ENCODE data around the gene DGAT2. TPM values are rescaled to one million over a fixed set of nuclear protein-coding genes. Genes with fewer than 3 reads are reported as not detected.

DGAT2 gene
- total RNA-seq, 1 donor from 2014 or later = 20.3 TPM

GRCh38 chr11:75795276-75796090 is 26.9 kb downstream of the DGAT2 start:
- peak; percentile 8 for ATAC-seq
- intact Hi-C loops (cut with DNase I) = no loop called here
- DNase-seq (ENCODE audit: low spot score) = no peak

DNA sequence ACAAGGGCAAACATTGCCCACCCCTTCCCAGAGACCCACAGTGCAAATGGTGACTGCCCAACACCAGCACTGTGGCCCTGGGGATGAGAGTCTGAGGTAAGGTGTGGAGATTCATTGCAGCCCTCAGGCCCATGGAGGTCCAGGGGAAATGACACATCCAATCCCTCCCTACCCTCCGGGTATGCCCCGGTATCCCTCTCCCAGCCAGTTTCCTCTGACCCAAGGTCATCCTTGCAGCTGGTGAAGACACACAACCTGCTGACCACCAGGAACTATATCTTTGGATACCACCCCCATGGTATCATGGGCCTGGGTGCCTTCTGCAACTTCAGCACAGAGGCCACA is 27.5 kb downstream of the DGAT2 start:
- DNase-seq (ENCODE audit: low spot score) = no peak
- intact Hi-C loops (cut with DNase I) = no loop called here
- ATAC-seq = no peak

DNA sequence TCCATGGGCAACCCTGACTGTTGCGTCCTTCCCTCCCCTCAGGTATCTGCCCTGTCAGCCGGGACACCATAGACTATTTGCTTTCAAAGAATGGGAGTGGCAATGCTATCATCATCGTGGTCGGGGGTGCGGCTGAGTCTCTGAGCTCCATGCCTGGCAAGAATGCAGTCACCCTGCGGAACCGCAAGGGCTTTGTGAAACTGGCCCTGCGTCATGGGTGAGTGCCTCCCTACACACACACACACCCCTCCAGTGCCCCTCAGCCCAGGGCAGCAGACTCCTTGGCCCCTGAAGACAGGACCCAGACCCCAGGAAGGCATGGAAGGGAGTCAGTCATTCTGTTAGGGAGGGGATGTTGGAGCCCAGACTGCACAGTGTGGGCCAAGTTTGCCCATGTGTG is 28.5 kb downstream of the DGAT2 start:
- no peak for ATAC-seq
- DNase-seq (ENCODE audit: low spot score) = no peak
- intact Hi-C loops (cut with DNase I) = no loop called here

- ATAC-seq (no peak), DNase-seq (ENCODE audit: low spot score) (no peak)
- intact Hi-C loops (cut with DNase I) = no loop called here
Observed at GRCh38 chr11:75797792-75798191, 29.2 kb downstream of the DGAT2 start.

DNA sequence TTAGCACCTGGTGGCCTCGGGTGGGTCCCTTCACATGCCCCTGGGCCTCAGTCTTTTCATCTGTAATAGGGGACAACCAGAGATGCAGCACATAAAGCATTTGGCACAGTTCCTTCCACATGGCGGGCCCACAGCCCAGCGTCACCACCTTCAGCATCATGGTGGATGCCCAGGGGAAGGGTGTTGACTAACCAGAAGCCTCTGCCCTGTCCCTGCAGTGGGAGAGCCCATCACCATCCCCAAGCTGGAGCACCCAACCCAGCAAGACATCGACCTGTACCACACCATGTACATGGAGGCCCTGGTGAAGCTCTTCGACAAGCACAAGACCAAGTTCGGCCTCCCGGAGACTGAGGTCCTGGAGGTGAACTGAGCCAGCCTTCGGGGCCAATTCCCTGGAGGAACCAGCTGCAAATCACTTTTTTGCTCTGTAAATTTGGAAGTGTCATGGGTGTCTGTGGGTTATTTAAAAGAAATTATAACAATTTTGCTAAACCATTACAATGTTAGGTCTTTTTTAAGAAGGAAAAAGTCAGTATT is 31.6 kb downstream of the DGAT2 start:
- no peak for ATAC-seq
- DNase-seq (ENCODE audit: low spot score) = no peak
- intact Hi-C loops (cut with DNase I) = loop anchor here (10.0 kb wide), 1 partner anchor 65 kb away; no protein-coding TSS in a partner anchor

GRCh38 chr11:75800728-75801361 is 32.3 kb downstream of the DGAT2 start:
- intact Hi-C loops (cut with DNase I) = loop anchor here (10.0 kb wide), 1 partner anchor 64 kb away; no protein-coding TSS in a partner anchor
- no peak for DNase-seq (ENCODE audit: low spot score)
- ATAC-seq = peak; percentile 31

GRCh38 chr11:75801362-75802020 is 32.9 kb downstream of the DGAT2 start:
- ATAC-seq (peak; percentile 49), DNase-seq (ENCODE audit: low spot score) (no peak)
- intact Hi-C loops (cut with DNase I) = loop anchor here (10.0 kb wide), 1 partner anchor 63 kb away; no protein-coding TSS in a partner anchor

DNA sequence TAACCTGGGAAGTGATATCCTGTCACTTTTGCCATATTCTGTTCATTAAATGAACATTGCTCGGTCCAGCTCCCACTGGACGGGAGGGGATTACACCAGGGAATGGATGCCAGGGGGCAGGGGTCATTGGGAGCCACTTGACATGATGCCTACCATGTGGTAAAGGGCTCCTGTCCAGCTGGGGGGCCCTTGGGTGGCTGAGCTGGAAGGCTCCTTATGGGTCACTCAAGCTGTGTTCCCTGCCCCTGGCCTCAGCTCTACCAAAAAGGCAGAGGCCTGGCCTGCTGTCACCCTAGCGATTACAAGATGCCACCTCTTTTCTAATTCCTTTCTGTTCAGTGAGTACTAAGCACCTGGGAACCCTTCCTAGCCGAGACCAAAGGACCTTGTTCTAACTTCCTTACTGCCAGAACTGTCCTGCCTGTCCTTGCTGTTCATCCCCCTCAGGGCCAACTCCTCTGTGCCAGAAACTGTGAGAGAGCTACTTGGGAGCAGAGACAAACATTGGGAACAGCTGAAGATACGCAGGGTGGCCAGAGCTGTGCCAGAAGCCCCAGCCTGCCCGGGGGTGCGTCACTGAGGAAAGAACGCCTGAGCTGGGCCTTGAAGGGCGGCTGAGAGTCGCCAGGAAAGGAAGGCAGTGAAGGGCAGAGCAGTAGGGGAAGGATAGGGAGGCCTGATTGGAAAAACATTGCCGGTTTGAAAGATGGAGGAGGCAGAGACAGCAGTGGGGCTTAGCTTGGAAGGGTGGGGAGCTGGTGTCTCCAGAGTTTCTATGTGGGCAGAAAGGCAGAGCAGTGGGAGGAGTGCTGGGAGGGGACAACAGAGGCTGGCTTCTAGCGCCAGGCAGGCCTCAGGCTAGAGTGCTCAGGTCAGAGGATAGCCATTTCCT is 33.7 kb downstream of the DGAT2 start:
- no peak for DNase-seq (ENCODE audit: low spot score)
- peak; percentile 18 for ATAC-seq
- intact Hi-C loops (cut with DNase I) = loop anchor here (10.0 kb wide), 1 partner anchor 63 kb away; no protein-coding TSS in a partner anchor

DNA sequence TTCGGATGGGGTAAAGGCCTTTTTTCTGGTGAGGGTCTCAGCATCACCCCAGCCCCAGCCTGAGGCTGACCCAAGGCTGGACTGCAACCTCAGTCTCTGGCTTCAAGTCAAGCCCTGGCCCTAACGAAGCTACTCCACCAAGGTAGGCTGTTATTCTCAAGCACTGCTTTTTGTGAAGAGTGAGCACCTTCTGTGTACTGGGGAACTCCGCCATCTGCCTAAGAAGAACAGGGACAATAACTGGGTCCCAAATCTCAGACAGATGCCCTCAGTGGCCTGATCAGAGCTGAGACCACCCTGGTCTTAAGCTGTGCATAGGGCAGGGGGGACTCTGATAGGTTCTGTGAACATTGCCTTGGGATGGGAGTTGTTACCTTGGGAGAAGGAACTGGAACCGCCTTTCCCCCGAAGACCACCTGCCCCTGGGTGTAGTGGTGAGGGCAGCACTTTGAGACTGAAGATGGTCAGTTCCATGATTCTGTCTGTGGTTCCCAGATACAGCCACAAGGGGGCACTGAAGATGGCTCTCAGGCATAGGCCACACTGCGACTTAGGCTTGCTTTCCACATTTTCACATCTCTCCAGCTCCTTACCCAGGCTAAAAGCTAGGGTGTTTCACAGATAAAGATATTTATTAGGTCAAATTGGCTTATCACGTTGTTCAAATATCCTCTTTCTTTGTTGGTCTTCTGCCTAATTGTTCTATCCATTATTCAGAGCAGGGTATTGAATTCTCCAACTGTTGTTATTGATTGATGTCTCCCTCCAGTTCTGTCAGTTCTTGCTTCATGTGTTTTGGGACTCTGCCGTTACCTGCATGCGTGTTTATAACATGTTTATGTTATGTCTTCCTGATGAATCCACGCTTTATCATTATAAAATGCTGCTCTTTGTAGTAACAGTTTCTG is 34.6 kb downstream of the DGAT2 start:
- ATAC-seq = peak; percentile 87
- intact Hi-C loops (cut with DNase I) = loop anchor here (10.0 kb wide), 1 partner anchor 62 kb away; no protein-coding TSS in a partner anchor
- peak; percentile 88 for DNase-seq (ENCODE audit: low spot score)

GRCh38 chr11:75809111-75809510 is 40.5 kb downstream of the DGAT2 start:
- ATAC-seq = no peak
- intact Hi-C loops (cut with DNase I) = loop anchor here (10.0 kb wide), 1 partner anchor 56 kb away; no protein-coding TSS in a partner anchor
- DNase-seq (ENCODE audit: low spot score) = no peak

DNA sequence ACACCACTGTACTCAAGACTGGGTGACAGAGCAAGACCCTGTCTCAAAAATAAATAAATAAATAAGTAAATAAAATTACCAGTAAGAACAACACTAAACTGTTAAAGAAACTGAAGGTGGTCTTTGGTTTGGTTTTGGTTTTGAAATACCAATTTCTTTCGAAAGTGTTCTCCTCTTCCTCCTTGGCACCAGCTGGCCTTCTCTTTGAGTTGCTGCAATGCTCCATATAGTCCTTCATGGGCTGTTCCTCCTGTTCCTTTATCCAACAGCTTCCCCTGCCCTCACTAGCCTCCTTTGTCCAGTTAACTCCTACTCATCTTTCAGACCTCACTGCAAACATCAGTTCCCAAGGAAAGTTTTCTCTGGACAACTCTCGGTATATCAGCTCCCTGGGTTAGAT is 41.4 kb downstream of the DGAT2 start:
- DNase-seq (ENCODE audit: low spot score) (no peak), ATAC-seq (no peak)
- intact Hi-C loops (cut with DNase I) = loop anchor here (10.0 kb wide), 1 partner anchor 55 kb away; no protein-coding TSS in a partner anchor

GRCh38 chr11:75810637-75811390 is 42.2 kb downstream of the DGAT2 start:
- no peak for ATAC-seq
- DNase-seq (ENCODE audit: low spot score) = no peak
- intact Hi-C loops (cut with DNase I) = no loop called here

GRCh38 chr11:75811485-75811884 is 42.9 kb downstream of the DGAT2 start:
- DNase-seq (ENCODE audit: low spot score) (no peak), ATAC-seq (no peak)
- intact Hi-C loops (cut with DNase I) = no loop called here

GRCh38 chr11:75812542-75813040 is 44.0 kb downstream of the DGAT2 start:
- DNase-seq (ENCODE audit: low spot score) (no peak), ATAC-seq (no peak)
- intact Hi-C loops (cut with DNase I) = no loop called here

DNA sequence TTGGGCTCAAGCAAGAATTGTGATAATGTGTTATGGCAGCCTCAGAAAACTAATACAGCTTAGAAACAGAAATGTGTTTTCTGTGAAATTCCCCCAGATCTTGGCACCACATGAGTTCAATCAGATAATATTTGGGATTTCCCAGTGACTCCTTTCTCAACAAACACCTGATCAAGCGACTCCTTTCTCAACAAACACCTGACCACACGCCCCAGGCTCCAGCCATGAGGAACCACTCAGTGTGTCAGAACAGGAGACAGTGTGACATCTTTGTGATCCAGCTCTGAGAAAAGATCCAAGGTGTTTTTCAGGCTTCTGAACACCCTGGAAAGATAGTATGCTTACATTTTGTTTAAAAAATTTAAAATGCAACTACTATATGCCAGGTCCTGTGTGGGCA is 44.5 kb downstream of the DGAT2 start:
- intact Hi-C loops (cut with DNase I) = no loop called here
- DNase-seq (ENCODE audit: low spot score) (no peak), ATAC-seq (no peak)

GRCh38 chr11:75813622-75814039 is 45.1 kb downstream of the DGAT2 start:
- DNase-seq (ENCODE audit: low spot score) = no peak
- intact Hi-C loops (cut with DNase I) = no loop called here
- no peak for ATAC-seq

GRCh38 chr11:75814363-75814676 is 45.7 kb downstream of the DGAT2 start:
- peak; percentile 54 for ATAC-seq
- intact Hi-C loops (cut with DNase I) = no loop called here
- DNase-seq (ENCODE audit: low spot score) = no peak

All from sciatic nerve (tissue), 2 donors.